ENCODE measurements around the gene DAPK3. TPM values are rescaled to one million over a fixed set of nuclear protein-coding genes. Genes with fewer than 3 reads are reported as not detected.
"Not testable (repeated sequence)": the region's sequence is repeated elsewhere in the genome, so short reads cannot be mapped to it uniquely, and the experiment has no call there.

Gene DAPK3
- total RNA-seq (2014; rRNA removed; shearing (Covaris generic)) = 75.4 and 84.8 TPM in 2 replicates

DNA sequence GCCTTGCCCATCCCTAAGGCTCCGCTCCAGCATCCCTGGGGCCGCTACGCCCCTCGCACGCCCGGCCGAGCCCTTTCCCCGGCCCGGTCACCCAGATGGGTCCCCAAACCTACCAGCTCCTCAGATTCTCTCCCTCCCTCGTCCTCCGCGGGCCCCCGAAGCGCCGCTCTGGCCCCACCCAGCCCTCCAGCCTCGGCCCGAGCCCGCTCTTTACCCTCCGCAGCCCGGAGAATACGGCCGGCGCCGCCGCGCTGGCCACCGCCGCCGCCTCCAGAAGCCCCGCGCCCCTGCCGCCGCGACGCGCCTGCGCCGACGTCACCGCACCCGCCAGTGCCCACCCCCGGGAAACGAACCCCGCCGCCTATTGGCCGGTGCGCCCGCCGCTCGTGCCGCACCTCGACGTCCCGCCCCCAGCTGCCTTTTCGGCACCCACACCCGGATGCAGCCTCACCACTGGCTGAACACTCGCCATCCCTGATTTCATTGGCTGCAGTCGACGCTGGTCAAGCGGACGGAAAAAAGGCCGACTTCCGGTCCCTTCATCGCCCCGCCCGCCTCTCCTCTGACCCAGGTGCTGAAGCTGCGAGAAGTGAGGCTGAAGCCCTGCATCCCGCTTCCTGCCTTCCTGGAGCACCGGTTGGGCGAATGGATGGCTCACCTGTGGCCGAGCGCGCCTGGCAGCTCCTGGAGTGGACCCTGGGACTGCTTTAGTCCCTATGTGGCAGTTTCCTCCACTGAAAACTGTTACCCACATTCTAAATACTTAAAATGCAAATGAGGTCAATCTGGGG is at the start of gene DAPK3:
Gene DAPK3 (minus strand): TSS at position 292 of the 791 bp plus-strand sequence. CDS start 1,364 bp downstream, outside the sequence.
- peak; percentile 92 for DNase-seq (ENCODE audit: low spot score)

DNA sequence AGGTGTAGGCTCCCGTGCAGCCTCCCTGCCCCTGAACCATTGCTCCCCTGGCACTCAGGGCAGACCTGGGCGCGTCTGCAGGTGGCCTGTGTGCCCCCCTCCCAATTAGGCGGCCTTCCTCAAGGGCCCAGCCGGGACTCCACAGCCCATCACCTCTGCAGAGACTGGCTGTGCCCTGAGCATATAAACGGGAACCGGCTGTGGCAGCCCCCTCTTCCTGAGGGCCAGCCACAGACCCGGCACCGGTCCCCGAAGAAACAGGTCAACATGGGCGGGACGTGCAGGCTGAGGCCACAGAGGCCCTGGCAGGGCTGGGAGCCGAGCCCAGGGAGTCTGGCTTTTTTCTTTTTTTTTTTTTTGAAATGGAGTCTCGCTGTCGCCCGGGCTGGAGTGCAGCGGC is 48.7 kb upstream of the DAPK3 start:
- no peak for DNase-seq (ENCODE audit: low spot score)

DNA sequence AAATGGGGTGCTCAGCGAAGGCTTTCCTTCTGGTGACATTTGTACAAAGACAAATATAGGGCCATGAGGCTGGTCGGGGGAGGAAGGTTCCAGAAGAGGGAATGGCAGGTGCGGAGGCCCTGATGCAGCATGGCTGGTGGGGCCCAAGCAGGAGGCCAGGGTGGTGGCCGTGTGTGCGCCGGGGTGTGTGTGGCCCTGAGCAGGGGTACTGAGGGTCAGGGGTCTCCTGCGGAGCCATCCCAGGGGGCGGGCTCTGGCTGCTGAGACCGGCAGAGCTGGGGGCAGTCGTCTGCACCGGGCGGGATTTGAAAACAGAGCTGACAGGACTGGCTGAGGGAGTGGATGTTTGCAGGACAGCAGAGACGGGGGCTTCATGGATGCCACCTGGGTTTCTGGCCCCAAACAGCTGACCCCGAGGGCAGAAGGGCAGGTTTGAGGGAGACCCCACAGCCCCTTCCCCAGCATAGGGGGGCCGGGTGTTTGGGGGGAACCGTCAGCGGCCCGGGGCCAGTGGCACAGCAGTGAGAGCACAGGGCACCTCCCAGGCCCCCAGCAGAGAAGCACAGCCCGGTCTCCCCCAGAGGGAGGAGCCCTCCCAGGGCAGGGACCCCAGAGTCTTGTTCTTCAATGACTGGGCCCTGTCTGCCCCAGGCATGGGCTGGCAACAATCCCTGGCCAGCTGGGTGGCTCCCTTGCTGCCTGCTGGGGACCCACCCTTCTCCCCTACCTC is 48.0 kb upstream of the DAPK3 start:
- DNase-seq (ENCODE audit: low spot score) = no peak

DNA sequence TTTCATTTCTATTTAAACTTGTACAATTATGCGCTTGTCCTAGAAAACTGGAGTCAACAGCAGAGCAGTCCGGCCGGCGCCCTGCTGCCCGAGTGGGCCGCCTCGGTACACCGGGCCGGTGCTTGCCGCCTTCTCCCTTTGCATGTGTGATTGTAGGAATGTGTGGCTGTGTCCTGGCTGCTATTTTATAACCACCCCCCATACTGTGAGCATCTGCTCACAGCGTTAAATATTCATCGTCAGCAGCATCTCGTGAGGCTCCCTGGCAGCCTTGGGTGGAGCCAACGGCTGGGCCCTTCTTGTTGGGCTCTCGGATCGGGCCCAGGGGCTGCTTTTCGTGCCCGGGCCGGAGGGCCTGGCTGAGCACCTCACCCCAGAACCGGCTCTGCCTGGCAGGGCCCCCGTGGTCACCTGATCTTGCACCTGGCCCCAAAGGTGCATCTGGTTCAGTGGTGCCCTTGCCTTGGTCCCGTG is 47.3 kb upstream of the DAPK3 start:
- DNase-seq (ENCODE audit: low spot score) = no peak

DNA sequence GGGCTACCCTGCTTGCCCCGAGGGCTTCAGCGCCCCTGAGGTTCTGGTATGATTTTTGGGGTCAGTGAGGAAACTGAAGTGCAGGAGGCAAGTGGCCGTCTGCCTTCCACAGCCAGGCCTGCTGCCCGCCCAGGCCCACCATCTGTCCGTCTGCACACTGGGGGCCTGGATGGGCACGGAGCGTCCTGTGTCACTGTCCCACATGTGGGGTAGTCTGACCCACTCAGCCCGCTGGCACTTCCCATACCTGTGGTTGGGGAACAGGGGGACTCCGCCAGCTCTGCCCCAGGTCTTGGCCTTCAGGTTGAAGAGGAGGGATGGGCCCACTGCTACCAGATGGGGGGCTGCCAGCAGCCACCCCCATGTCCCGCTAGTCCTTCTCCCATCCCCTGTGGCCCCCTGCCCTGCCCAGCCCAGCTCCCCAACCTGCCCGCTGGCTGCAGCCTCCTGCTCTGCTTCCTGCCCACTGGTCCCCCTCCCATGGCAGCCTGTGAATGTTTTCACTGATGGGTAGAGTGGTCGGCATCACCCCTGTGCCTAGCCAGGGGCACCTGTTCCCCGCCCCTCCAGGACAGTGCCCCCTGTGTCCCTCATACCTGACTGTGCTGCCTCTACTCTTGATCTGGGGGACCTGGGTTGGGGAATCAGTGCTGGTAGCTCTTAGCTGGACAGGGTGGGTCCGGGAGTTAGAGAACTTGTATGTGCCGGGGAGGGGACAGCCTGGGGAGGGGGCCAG is 46.2 kb upstream of the DAPK3 start:
- no peak for DNase-seq (ENCODE audit: low spot score)

DNA sequence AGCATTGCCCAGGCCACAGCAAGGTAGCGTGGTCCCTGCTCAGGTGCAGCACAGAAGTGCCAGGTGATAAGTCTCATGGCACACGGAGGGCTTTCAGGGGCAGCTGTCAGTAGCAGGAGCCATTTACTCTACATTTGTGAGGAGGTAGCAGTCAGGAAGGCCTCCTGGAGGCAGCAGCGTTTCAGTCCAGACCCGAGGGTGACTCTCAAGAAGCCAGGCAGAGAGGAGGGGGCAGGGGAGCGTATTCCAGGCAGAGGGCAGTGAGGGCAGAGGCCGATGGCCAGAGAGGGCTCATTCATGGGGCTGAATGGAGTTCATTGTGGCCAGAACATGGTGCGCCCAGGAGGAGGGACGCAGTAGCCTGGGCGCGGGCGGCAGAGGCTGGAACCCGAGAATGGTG is 45.6 kb upstream of the DAPK3 start:
- DNase-seq (ENCODE audit: low spot score) = no peak

DNA sequence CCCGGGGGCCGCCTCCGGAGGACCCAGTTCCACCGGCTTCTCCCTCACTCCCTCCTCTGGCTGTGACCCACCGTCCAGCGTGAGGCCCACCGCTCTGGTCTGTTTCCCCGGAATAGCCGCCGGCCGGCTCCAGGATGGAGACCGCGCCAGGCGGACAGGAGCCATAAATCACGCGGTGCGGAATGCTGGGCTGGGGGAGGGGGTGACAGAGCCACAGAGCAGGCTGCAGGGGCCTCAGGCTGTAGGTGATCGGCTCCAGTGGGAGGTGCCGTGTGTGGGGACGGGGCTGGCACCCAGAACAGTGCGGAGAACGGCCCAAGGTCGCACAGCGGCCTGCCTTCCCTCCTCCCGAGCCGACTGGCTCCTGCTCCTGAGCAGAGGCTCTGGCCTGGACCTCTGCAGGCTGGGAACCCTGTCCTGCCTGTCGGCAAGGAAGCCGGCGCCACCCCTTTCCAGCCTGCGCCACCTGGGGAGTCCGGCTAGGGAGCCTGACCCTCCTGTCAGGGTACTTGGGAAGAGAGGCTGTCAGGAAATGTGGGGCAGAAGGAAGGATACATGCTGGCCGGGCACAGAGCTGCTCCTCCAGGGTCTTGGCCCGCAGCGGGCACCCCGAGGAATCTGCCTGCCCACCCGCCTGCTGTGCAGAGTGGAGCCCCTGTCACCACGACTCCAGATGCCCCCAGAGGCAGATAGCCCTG is 45.0 kb upstream of the DAPK3 start:
- DNase-seq (ENCODE audit: low spot score) = no peak

DNA sequence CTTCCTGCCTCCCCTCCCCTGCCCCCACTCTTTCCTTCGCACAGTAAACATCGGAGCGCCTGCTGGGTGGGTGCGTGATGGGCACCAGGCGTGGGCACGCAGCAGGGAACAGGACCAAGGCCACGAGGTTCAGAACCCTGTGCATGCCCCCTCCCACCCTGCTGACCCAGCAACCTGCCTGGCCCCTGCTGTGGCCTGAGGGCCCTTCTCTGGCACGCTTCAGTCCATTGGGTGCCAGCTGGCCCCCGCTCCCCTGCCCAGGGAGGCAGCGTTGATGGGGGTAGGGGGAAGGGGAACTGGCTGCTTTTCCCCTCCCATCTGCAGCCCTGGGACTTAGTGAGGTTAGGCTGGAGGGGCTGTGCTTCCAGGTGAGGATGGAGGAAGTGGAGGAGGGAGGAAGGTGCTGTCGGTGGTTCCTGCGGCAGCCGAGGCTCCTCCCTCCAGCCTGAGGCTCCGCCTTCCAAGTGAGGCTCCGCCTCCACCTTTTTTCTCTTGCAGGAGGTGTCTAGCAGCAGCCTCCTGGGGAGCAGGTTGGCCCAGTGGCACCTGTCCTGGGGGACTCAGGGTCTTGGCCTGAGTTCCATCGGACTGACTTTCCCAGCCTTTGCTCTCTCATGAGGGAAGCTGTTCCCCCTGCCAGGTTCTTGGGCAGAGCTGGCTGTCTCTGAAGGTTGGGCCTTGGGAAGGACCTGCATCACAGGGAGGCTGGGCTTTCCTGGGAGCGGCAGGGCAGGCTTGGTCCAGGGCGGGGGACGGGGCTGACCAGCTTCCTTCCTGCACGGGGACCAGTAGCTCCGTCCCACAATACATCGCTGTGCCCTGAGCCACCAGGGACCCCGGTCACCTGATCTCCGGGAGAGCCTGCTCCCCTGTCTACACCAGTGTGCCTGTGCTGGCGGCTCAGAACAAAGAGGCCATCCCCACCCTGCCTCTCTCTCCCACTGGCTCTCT is 43.9 kb upstream of the DAPK3 start:
- DNase-seq (ENCODE audit: low spot score) = no peak

DNA sequence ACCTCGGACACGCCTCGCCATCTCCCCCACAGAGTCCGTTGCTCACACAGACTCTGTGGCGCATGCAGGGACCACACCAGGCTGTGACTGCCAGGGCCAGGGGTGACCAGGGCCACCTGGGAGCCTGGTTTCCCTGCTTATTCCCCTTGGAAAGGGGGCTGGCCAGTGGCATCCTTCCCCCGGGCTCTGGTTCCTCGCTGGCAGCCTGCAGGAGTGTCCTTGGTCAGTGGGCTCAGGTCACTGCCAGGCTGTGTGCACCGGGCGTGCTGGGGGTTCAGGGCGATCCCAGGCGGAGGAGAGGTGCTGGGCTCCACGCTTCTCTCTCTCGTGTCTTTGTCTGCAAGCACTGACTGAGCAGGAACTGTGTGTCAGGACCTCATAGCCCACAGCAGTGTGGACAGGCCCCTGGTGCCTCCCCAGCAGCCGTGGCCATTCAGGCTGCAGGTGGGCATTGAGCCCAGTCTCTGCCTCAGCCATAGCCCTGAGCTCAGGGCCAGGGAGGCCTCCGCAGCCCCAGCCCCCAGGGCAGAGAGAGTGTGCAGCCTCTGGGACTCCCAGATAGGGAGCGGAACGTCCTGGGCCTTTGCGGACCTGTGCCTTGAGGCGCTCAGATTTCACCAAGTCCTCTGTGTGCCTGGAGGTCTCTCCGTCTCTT is 43.1 kb upstream of the DAPK3 start:
- DNase-seq (ENCODE audit: low spot score) = no peak

DNA sequence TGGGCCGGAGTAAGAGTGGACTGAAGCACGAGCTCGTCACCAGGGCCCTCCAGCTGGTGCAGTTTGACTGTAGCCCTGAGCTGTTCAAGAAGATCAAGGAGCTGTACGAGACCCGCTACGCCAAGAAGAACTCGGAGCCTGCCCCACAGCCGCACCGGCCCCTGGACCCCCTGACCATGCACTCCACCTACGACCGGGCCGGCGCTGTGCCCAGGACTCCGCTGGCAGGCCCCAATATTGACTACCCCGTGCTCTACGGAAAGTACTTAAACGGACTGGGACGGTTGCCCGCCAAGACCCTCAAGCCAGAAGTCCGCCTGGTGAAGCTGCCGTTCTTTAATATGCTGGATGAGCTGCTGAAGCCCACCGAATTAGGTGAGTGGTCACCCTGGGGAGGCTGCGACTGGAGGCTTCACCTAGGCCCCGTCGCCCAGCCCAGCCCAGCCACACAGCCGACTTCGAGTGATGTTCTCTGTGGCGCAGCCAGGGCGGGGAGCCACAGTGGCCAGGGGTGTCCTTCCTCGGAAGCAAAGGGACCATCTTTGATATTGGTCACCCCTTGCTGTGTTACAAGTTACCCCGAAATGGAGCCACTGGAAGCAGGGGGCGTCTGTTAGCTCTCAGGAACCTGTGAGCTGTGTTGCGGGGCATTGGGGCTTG is 42.2 kb upstream of the DAPK3 start:
- no peak for DNase-seq (ENCODE audit: low spot score)

DNA sequence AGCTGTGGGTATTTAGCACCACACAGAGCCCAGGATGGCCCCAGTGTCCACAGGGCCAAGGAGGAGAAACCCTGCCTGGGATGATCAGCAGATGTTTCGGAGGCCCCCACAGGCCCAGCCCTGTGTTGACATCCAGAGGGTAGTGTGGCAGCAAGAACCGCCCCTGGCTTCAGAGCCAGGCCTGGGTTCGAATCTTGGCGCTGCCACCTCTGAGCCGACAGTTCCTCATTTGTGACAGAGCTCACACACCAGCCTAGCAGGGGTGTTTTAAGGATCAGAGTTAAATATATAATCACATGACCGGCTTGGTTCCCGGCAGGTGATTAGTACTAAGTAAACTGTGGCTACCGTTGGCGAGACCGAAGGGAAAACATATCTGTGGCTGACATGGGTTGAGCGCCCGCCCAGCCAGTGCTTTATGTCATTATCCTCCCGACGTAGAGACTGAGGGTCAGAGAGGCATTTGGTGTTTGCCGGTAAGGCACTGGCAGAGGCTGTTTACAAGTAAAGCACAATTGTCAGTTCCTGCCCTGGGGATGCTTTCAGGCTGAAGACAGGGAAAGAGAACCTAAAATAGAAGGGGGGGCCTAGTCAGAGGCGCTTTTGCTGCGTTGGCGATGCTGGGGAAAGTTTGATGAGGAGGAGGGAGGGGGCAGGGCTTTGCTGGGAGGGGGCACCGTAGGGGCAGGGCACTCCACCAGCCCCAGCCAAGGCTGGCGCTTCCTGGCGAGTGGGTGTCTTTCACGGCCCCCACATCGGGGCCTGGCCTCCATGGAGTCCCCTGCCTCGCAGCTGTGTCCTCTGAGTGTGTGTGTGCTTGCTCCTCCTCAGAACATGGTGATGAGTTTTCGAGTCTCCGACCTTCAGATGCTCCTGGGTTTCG is 41.4 kb upstream of the DAPK3 start:
- no peak for DNase-seq (ENCODE audit: low spot score)

DNA sequence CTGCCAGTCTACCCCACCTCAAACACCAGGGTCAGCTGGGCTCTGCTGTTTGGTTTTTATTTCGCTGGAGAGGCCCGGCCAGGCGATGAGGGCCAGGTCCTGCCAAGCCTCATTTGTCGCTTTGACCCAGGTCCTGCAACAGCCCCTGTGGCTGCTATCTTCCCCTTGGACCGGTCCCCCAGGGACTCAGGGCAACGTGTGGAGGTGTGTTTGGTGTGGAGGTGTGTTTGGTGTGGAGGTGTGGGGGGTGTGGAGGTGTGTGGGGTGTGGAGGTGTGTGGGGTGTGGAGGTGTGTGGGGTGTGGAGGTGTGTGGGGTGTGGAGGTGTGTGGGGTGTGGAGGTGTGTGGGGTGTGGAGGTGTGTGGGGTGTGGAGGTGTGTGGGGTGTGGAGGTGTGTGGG is 40.5 kb upstream of the DAPK3 start:
- DNase-seq (ENCODE audit: low spot score) = not testable (repeated sequence)

DNA sequence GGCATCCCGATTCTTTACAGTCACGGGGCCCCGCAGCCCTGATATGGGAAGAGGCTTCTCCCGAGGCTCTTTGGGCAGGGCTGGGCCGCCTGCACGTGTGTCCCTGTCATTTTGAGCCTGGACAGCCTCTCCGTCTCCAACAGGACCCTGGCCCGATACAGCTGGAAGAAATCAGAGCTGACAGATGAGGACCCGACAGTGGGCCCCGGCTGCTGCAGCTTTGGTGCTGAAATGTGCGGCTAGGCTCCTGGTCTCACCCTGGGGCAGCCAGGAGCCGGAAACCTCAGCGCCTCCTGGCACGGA is 39.9 kb upstream of the DAPK3 start:
- no peak for DNase-seq (ENCODE audit: low spot score)

DNA sequence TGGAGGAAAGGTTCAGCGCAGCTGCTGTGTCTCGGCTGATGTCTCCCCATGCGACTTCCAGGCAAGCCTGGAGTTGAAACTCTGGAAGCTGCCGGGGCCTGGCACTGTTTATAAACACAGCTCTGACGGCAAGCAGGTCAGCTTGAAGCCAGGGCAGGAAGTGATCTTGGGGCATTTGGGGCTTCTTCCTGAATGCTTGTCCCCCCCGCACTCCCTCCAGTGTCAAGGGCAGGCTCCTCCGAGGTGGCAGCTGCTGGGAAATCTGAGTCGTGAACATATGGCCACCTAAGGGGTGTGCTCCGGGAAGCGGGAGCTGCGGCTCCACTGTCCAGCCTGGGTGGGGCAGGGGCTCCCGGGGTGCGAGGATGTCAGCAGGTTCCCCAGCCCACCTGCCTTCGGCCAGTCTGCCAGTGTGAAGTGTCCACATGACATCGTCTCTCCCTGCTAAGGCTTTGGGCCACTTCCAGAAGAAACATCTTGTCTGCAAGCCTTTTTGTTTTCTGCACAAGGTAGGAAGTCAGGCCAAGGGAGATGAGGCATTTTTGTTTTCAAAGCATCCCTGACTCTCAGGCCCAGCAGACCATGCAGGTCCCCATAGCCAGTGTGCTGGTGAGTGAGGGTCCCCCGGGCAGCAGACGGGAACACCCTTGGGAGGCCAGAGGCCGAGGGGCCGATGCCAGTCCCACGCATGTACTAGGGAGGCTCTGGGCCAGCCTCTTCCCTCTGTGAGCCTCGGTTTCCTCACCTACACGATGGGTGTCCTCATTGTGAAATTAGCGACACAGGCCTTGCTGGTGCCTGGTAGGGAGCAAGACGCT is 39.3 kb upstream of the DAPK3 start:
- DNase-seq (ENCODE audit: low spot score) = no peak

DNA sequence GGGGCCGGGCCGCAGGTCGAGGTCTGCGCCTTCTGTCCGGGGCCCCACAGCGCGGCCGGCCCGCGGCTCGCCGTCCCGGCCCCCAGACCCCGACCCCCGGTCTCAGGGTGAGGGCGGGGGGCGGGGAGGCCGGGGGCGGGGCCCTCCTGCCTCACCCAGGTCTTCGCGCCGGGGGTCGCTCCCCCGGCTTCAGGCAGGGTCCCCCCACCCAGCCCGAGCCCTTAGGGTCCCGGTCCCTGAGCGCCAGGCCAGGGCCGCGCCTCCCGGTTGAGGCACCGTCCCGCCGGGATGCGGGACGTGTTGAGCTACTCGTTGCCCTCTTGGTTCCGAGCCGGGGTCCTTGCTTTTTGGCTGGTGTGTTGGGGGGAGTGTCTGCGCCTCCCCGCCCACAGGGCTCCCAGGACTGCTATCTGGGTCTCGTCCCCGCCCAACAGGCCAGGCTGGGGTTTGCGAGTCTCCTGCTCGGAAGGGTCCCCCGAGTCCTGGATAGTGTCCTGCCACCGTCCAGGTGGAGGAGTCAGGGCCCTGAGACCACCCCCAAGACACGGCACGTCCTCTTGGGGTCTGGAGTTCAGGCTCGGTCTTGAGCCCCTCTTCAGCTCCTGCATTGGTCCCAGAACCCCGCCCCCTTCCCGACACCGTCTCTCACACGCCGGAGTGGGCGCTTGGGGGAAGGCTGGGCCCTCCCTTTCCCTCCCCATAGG is 37.1 kb upstream of the DAPK3 start:
- DNase-seq (ENCODE audit: low spot score) = no peak

DNA sequence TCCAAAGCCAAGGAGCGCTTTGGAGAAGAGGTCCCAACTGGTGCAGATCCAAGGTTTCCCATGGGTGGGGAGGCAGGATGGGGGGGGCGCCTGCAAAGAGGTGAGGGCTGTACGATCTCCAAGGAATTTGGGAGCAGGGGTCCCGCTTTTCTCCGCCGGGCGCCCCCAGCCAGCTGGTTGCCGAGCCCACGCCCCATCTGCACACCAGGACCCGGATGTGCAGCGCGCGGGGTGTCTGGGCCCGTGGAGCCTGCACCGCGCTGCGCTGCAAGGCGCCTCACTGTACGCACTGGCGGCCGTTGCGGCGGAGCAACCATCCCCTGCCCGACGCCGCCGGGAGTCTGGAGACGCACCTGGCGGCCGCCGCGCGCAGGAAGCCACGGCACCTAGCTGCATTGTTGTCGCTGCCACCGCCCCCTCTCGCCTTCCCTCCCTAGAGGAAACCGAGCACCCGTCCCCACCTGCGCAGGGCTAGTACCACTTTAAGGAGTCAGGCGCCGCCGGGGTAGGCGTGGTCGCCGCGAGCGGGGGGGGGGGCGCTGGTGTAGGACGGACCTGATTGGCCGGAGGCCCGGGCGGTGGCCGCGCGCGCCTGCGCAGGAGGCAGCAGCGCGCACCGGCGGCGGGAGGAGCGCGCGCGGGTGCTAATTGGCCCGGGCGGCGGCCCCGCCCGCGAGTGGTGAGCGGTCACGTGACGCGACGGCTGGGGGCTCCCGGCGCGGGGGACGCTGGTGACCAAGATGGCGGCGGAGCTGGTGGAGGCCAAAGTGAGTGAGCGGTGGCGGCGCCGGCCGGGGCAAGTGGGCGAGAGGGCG is 36.3 kb upstream of the DAPK3 start, which contains the start of gene PIAS4:
Gene PIAS4 (plus strand): TSS at position 716 of the 815 bp plus-strand sequence. CDS start 25 bp downstream, at position 741.
- peak; percentile 86 for DNase-seq (ENCODE audit: low spot score)

Data from HT-29 (cell line).